GM12864 (cell line): ENCODE measurements around the gene CCDC160.

Source experiments
- DNase-seq: peaks from one replicate; pipeline ENCODE4 v3.0.0-alpha.2; 2011; ENCODE audit warnings: low read depth
- H3K4me3 ChIP-seq: 2 replicates; pipeline ENCODE4 v1.5.1; 2011; ENCODE audit warnings: mild to moderate bottlenecking, low read depth, low read length, control low read depth
- CTCF ChIP-seq: IDR thresholded peaks from 2 replicates; pipeline ENCODE4 v1.5.1; 2011; ENCODE audit warnings: low read depth, mild to moderate bottlenecking, moderate library complexity, low read length, control low read depth, inconsistent platforms; ENCODE audit errors: missing control alignments

Gene CCDC160

GRCh38 chrX:134287346-134287745 lies 50.4 kb downstream of the CCDC160 start:
- no peak for TF ChIP-seq CTCF
- H3K4me3 ChIP-seq: no peak overlapping the region
- no peak for DNase-seq

GRCh38 chrX:134294548-134294947 lies 57.6 kb downstream of the CCDC160 start:
- no peak for DNase-seq
- no peak overlapping the region for H3K4me3 ChIP-seq
- TF ChIP-seq CTCF: no peak
